Testis (tissue), 2 donors: ENCODE data around the gene RHOB.

ENCODE experiments used
- CTCF ChIP-seq, 3 experiments: fragments of 450-650 bp in 2 of 3; fragments of 200-600 bp in 1 of 3; sonication (generic) in 1 of 3; IDR thresholded peaks; one replicate each; pipeline ENCODE4 v1.5.1; 2016 to 2019; ENCODE audit warnings: antibody characterized with exemption in 3 of 3, mild to moderate bottlenecking in 2 of 3, moderate library complexity in 1 of 3
- POLR2A ChIP-seq: fragments of 450-650 bp; IDR thresholded peaks from one replicate; pipeline ENCODE4 v1.6.1; 2017; ENCODE audit warnings: antibody characterized with exemption, mild to moderate bottlenecking, moderate library complexity

- TF ChIP-seq CTCF (IDR thresholded peaks at IDR 0.05) (no peak), POLR2A (no peak)
Measured at GRCh38 chr2:20486571-20486970, 39.7 kb downstream of the RHOB start.
